Measurements from ENCODE around the gene ZNF362. TPM values are rescaled to one million over a fixed set of nuclear protein-coding genes. Genes with fewer than 3 reads are reported as not detected.

ZNF362 gene
- polyA plus RNA-seq, 3 donors: 55.9 to 65.9 (median 65.4) TPM

- DNase-seq (ENCODE audit: extremely low read depth in 1 of 11, low read depth in 9 of 11, low spot score in 4 of 11): no peak
Measured at GRCh38 chr1:33317354-33317753, 61.1 kb downstream of the ZNF362 start.

GRCh38 chr1:33317946-33318345, 61.7 kb downstream of the ZNF362 start:
- DNase-seq (ENCODE audit: extremely low read depth in 1 of 11, low read depth in 9 of 11, low spot score in 4 of 11): no peak

GRCh38 chr1:33319186-33319948, 63.1 kb downstream of the ZNF362 start:
- DNase-seq (ENCODE audit: extremely low read depth in 1 of 11, low read depth in 9 of 11, low spot score in 4 of 11): no peak

- DNase-seq (ENCODE audit: extremely low read depth in 1 of 11, low read depth in 9 of 11, low spot score in 4 of 11): no peak
Measured at GRCh38 chr1:33319949-33320618, 63.8 kb downstream of the ZNF362 start.

- no peak for DNase-seq (ENCODE audit: extremely low read depth in 1 of 11, low read depth in 9 of 11, low spot score in 4 of 11)
Measured at GRCh38 chr1:33320619-33321165, 64.4 kb downstream of the ZNF362 start, which contains the start of gene A3GALT2. A3GALT2 (minus strand) TSS chr1:33321098; CDS start chr1:33321098, 0 bp downstream.

GRCh38 chr1:33321178-33321577, 64.9 kb downstream of the ZNF362 start:
- DNase-seq (ENCODE audit: extremely low read depth in 1 of 11, low read depth in 9 of 11, low spot score in 4 of 11): no peak

GRCh38 chr1:33322109-33322508, 65.8 kb downstream of the ZNF362 start:
- no peak for DNase-seq (ENCODE audit: extremely low read depth in 1 of 11, low read depth in 9 of 11, low spot score in 4 of 11)

GRCh38 chr1:33322870-33323585, 66.7 kb downstream of the ZNF362 start:
- no peak for DNase-seq (ENCODE audit: extremely low read depth in 1 of 11, low read depth in 9 of 11, low spot score in 4 of 11)

- no peak for DNase-seq (ENCODE audit: extremely low read depth in 1 of 11, low read depth in 9 of 11, low spot score in 4 of 11)
Measured at GRCh38 chr1:33323663-33324477, 67.6 kb downstream of the ZNF362 start.

- no peak for DNase-seq (ENCODE audit: extremely low read depth in 1 of 11, low read depth in 9 of 11, low spot score in 4 of 11)
Measured at GRCh38 chr1:33324677-33325575, 68.6 kb downstream of the ZNF362 start.

GRCh38 chr1:33326785-33327184, 70.5 kb downstream of the ZNF362 start:
- DNase-seq (ENCODE audit: extremely low read depth in 1 of 11, low read depth in 9 of 11, low spot score in 4 of 11): no peak

- no peak for DNase-seq (ENCODE audit: extremely low read depth in 1 of 11, low read depth in 9 of 11, low spot score in 4 of 11)
Measured at GRCh38 chr1:33327587-33328325, 71.5 kb downstream of the ZNF362 start.

- DNase-seq (ENCODE audit: extremely low read depth in 1 of 11, low read depth in 9 of 11, low spot score in 4 of 11): no peak
Measured at GRCh38 chr1:33328817-33329216, 72.5 kb downstream of the ZNF362 start.

GRCh38 chr1:33329600-33330305, 73.5 kb downstream of the ZNF362 start:
- DNase-seq (ENCODE audit: extremely low read depth in 1 of 11, low read depth in 9 of 11, low spot score in 4 of 11): no peak

- no peak for DNase-seq (ENCODE audit: extremely low read depth in 1 of 11, low read depth in 9 of 11, low spot score in 4 of 11)
Measured at GRCh38 chr1:33330361-33330890, 74.1 kb downstream of the ZNF362 start.

- no peak for DNase-seq (ENCODE audit: extremely low read depth in 1 of 11, low read depth in 9 of 11, low spot score in 4 of 11)
Measured at GRCh38 chr1:33330906-33331305, 74.6 kb downstream of the ZNF362 start.
